Measurements from ENCODE around the gene NOB1. TPM values are rescaled to one million over a fixed set of nuclear protein-coding genes. Genes with fewer than 3 reads are reported as not detected.

Gene NOB1
- total and polyA plus RNA-seq, 4 donors: 6.9 to 19.7 (median 12.5) TPM

DNA sequence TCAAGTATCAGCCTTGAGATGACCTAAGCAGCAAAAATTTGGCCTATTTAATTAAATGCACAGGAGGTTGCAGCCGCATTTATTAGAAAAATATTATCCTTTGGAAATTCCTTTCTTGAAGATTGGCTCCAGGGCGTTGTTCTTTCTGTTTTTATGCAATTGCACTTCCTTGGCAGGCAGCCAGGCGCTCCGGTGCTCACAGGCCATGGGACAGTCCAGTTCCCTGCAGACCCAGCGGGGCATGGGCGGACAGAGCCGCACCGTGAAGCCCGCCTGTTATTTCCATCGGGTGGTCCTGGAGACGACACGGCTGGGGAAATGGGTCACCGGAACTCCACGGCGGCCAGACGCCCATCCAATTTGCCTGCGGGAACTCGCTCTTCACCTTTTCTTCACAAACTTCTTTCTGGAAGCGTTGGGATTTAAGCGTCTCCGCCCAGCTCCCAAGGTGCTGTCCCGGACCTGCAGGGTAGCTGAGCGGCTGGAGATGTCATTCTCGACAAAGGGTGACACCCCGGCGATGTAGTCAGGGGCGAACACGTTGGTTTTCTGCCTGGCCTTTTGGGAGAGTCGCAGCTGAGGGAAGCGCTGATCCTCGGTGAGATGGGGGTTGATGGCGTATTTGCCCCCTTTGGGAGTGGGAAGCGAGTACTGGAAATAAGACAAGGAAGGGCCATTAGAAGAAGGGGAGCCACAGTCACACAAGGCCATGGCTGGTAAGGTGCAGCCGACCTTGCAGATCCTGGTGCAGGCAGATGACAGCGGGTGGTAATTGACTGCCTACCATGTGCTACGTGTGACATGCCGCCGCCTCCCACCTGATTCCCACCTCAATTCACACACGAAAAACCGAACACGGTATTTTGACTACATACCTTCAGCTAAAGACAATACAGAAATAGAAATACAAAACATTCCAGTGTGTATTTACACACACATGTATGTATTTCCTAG lies 12.5 kb downstream of the NOB1 start:
- H3K27ac ChIP-seq (ENCODE audit: low read depth in 1 of 2, low read length in 2 of 2): no peak overlapping the region
- no peaks in the 10 kb centered on the region for H3K9me3 ChIP-seq (ENCODE audit: control insufficient read depth in 4 of 4, low read length in 3 of 4)
- 80% methylated on average over 41 of the region's 41 CpGs for WGBS
- no peaks in the 10 kb centered on the region for H3K27me3 ChIP-seq (ENCODE audit: control insufficient read depth in 4 of 4, insufficient read depth in 4 of 4, low read length in 3 of 4)
- TF ChIP-seq, protein P1, sequence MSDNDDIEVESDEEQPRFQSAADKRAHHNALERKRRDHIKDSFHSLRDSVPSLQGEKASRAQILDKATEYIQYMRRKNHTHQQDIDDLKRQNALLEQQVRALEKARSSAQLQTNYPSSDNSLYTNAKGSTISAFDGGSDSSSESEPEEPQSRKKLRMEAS (IDR thresholded peaks at IDR 0.05): no peak
- peak; percentile 21 to 35 for TF ChIP-seq HNF4A (conservative IDR thresholded peaks at IDR 0.05)
- peaks cover 0 to 6% (median under 1%) of the 10 kb centered on the region in 4 donors for H3K4me1 ChIP-seq (ENCODE audit: control insufficient read depth in 4 of 4, insufficient read depth in 4 of 4, low read length in 3 of 4)
- DNase-seq (ENCODE audit: low spot score): peak; percentile 55
- no peak overlapping the region for H3K9ac ChIP-seq (ENCODE audit: low read depth in 1 of 2, low read length in 2 of 2)
- H3K4me3 ChIP-seq (ENCODE audit: low read depth in 1 of 3, low read length in 3 of 3): no peak overlapping the region
- peaks cover 11 to 57% (median 35%) of the 10 kb centered on the region in 4 donors for H3K36me3 ChIP-seq (ENCODE audit: control insufficient read depth in 4 of 4, insufficient read depth in 3 of 4, low read depth in 1 of 4, low read length in 3 of 4)

DNA sequence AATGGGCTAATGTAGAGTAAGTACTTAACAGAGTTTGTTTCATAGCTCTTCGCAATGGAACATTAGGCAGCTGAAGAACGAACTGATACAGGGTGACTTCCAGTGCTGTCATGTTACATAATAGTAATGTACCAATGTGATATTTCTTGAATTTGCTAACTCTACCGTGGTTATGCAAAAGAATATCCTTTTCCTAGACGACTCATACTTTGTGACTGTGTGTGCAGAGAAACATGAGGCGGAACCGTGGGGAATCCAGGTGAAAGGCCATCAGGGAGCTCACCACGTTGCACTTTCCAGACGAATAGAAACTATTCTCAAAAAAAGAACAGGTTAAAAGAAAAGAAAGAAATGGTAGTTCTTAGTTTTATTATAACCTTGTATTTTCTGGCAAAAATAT lies 13.2 kb downstream of the NOB1 start:
- no peak for DNase-seq (ENCODE audit: low spot score)
- H3K27ac ChIP-seq (ENCODE audit: low read depth in 1 of 2, low read length in 2 of 2): no peak overlapping the region
- TF ChIP-seq HNF4A (conservative IDR thresholded peaks at IDR 0.05) (no peak), TAF1 (conservative IDR thresholded peaks at IDR 0.05) (no peak), RAD21 (IDR thresholded peaks at IDR 0.05) (no peak), EGR1 (IDR thresholded peaks at IDR 0.05; ENCODE audit: low read depth in 2 of 2) (no peak), GABPA (IDR thresholded peaks at IDR 0.05 in 1 of 2, conservative IDR thresholded peaks at IDR 0.05 in 1 of 2) (no peak), SP1 (IDR thresholded peaks at IDR 0.05) (no peak), NR2F2 (IDR thresholded peaks at IDR 0.05) (no peak), FOXA2 (IDR thresholded peaks at IDR 0.05) (no peak), FOXA1 (IDR thresholded peaks at IDR 0.05) (no peak), HNF4G (IDR thresholded peaks at IDR 0.05) (no peak), RXRA (IDR thresholded peaks at IDR 0.05) (no peak), JUND (IDR thresholded peaks at IDR 0.05) (no peak), YY1 (IDR thresholded peaks at IDR 0.05) (no peak)
- TF ChIP-seq, protein P2, sequence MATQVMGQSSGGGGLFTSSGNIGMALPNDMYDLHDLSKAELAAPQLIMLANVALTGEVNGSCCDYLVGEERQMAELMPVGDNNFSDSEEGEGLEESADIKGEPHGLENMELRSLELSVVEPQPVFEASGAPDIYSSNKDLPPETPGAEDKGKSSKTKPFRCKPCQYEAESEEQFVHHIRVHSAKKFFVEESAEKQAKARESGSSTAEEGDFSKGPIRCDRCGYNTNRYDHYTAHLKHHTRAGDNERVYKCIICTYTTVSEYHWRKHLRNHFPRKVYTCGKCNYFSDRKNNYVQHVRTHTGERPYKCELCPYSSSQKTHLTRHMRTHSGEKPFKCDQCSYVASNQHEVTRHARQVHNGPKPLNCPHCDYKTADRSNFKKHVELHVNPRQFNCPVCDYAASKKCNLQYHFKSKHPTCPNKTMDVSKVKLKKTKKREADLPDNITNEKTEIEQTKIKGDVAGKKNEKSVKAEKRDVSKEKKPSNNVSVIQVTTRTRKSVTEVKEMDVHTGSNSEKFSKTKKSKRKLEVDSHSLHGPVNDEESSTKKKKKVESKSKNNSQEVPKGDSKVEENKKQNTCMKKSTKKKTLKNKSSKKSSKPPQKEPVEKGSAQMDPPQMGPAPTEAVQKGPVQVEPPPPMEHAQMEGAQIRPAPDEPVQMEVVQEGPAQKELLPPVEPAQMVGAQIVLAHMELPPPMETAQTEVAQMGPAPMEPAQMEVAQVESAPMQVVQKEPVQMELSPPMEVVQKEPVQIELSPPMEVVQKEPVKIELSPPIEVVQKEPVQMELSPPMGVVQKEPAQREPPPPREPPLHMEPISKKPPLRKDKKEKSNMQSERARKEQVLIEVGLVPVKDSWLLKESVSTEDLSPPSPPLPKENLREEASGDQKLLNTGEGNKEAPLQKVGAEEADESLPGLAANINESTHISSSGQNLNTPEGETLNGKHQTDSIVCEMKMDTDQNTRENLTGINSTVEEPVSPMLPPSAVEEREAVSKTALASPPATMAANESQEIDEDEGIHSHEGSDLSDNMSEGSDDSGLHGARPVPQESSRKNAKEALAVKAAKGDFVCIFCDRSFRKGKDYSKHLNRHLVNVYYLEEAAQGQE (IDR thresholded peaks at IDR 0.05): no peak
- TF ChIP-seq, protein P1 (IDR thresholded peaks at IDR 0.05): no peak
- TF ChIP-seq, protein P3, sequence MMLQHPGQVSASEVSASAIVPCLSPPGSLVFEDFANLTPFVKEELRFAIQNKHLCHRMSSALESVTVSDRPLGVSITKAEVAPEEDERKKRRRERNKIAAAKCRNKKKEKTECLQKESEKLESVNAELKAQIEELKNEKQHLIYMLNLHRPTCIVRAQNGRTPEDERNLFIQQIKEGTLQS (IDR thresholded peaks at IDR 0.05): no peak
- no peaks in the 10 kb centered on the region for H3K9me3 ChIP-seq (ENCODE audit: control insufficient read depth in 4 of 4, low read length in 3 of 4)
- no peak overlapping the region for H3K9ac ChIP-seq (ENCODE audit: low read depth in 1 of 2, low read length in 2 of 2)
- no peak overlapping the region for H3K4me3 ChIP-seq (ENCODE audit: low read depth in 1 of 3, low read length in 3 of 3)
- 59% methylated on average over 8 of the region's 8 CpGs for WGBS
- peaks cover 0 to 6% (median under 1%) of the 10 kb centered on the region in 4 donors for H3K4me1 ChIP-seq (ENCODE audit: control insufficient read depth in 4 of 4, insufficient read depth in 4 of 4, low read length in 3 of 4)
- H3K36me3 ChIP-seq (ENCODE audit: control insufficient read depth in 4 of 4, insufficient read depth in 3 of 4, low read depth in 1 of 4, low read length in 3 of 4): peaks cover 11 to 56% (median 34%) of the 10 kb centered on the region in 4 donors
- no peaks in the 10 kb centered on the region for H3K27me3 ChIP-seq (ENCODE audit: control insufficient read depth in 4 of 4, insufficient read depth in 4 of 4, low read length in 3 of 4)

Data from liver (tissue), 9 donors.